GM18951 (cell line): ENCODE results near the gene GARIN3.

Source experiments
- POLR2A ChIP-seq: IDR thresholded peaks from 4 replicates; pipeline ENCODE4 v1.6.1; 2011; ENCODE audit warnings: mild to moderate bottlenecking; ENCODE audit not compliant: insufficient read length, insufficient read depth; ENCODE audit errors: extremely low read depth
- in situ Hi-C: fragments of 300-500 bp; cut with MboI; formaldehyde crosslinking; loops from one replicate; pipeline ENCODE4 v1.12.0; 2022; ENCODE audit warnings: low sequenced_read_pairs, mixed read lengths, inconsistent platforms; ENCODE audit not compliant: unreplicated experiment

Gene GARIN3

DNA sequence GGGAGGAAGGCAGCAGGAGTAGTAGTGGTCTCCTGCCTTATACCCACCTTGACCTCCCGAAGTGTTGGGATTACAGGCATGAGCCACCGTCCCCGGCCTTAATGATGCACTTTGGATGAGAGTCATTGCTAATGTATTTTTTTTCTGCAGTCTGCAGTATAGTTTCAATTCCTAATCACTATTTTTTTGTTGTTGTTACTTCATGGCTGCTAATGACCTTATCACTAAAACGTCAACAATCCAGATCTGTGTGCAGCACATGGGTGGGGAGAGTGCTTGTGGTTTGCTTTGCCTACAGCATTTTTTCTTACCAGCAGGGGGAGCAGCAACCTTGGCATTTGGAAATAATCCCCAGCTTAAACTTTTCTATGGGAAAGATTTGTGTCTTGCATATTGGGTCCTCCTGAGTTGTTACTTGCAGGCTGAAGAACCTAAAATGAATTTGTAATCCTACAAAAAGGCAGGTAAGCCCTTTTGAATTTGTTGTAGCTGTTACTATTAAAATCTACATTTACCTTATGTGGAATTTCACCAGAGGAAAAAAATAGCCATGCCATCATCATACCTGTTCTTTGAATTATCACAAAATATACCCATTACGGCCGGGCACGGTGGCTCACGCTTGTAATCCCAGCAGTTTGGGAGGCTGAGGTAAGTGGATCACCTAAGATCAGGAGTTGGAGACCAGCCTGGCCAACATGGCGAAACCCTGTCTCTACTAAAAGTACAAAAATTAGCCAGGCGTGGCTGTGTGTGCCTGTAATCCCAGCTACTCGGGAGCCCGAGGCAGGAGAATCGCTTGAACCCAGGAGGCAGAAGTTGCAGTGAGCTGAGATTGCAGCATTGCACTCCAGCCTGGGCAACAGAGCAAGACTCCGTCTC, 17.1 kb downstream of the GARIN3 start:
- in situ Hi-C loops = loop anchor here (5.0 to 25.0 kb wide), 3 partner anchors 103 to 487 kb away; no protein-coding TSS in a partner anchor
- TF ChIP-seq POLR2A = no peak

DNA sequence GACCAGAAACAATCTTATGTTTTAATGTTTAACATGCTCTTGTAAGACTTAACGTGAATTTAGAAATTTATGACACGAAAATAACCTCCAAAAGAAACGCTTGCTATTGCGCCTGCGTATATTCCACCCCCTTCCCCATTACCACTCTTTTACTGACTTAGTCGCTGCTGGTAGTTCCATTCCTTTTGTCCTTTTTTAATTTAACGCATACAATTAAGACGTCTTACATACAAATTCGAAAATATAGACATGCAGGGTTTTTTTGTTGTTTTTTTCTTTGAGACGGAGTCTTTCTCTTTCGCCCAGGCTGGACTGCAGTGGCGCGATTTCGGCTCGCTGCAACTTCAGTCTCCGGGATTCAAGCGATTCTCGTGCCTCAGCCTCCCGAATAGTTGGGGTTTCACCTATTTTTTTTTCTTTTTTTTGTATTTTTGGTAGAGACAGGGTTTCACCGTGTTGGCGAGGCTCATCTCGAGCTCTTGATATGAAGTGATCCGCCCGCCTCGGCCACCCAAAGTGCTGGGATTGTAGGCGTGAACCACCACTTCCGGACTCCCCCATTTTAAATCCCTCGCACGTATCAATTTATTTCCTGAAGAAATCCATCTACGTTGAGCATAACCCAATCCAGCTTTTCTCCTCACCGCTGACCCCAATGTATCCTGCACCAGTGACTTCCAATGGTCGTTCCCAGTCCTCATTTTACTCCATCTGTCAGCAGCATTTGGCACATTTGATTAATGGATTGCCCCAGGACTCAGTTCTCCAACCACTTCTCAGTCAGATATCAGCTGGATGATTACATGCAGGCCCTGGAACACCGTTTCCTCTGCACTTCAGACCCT, 22.7 kb downstream of the GARIN3 start:
- TF ChIP-seq POLR2A = no peak
- in situ Hi-C loops = loop anchor here (25.0 kb wide), 1 partner anchor 481 kb away; no protein-coding TSS in a partner anchor

DNA sequence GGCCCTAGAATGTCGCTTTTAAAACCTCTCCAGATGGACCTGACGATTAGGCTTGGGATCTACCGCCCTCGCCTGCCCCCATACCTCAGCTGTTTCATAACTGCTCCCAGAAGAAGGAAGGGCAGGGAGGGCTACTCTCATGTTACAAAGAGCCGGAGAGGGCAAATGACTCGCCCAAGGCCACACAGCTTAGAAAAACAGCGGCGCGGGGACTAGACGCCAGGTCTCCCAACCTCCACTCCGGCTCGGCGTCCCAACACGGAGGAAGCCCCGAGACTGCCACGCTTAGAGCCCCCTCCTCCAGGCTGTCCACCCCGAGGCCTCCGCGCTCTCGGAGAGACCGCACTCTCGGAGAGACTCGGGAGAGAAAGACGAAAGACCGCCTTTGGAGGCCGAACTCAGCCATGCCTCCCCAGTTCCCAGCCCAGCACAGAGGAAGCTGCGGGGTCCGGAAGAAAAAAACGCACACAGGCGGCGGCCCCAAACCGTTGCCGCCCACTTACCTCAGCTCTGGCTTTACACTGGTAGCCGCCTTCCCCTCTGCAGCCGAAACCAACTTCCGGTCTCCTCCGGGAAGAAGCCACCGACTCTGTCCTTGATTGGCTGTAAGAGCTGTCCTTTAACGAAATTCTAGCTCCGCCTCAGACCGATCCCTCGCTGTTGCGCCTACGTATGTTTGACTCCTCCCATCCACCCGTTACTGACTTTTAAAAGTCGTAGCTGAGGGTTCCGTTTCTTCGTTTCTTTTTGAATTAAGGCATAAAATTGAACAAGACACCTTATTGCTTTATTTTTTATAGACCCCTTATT, 23.5 kb downstream of the GARIN3 start, which contains the start of gene MED7:
Gene MED7 (minus strand): TSS at position 549 of the 810 bp plus-strand sequence. CDS start 3,434 bp downstream, outside the sequence.
- in situ Hi-C loops = loop anchor here (25.0 kb wide), 1 partner anchor 480 kb away; no protein-coding TSS in a partner anchor
- TF ChIP-seq POLR2A = peak; percentile 90

GRCh38 chr5:157137691-157138090, 28.4 kb downstream of the GARIN3 start:
- TF ChIP-seq POLR2A = no peak
- in situ Hi-C loops = loop anchor here (25.0 kb wide), 1 partner anchor 475 kb away; no protein-coding TSS in a partner anchor

- no peak for TF ChIP-seq POLR2A
- in situ Hi-C loops = loop anchor here (25.0 kb wide), 1 partner anchor 470 kb away; no protein-coding TSS in a partner anchor
These were observed 33.8 kb downstream of the GARIN3 start for GRCh38 chr5:157132281-157132612.

- no peak for TF ChIP-seq POLR2A
- in situ Hi-C loops = loop anchor here (25.0 kb wide), 1 partner anchor 469 kb away; no protein-coding TSS in a partner anchor
These were observed 35.1 kb downstream of the GARIN3 start for GRCh38 chr5:157130925-157131324.

GRCh38 chr5:157121709-157122108, 44.4 kb downstream of the GARIN3 start:
- TF ChIP-seq POLR2A = no peak
- in situ Hi-C loops = loop anchor here (10.0 kb wide), 1 partner anchor 187 kb away; no protein-coding TSS in a partner anchor

DNA sequence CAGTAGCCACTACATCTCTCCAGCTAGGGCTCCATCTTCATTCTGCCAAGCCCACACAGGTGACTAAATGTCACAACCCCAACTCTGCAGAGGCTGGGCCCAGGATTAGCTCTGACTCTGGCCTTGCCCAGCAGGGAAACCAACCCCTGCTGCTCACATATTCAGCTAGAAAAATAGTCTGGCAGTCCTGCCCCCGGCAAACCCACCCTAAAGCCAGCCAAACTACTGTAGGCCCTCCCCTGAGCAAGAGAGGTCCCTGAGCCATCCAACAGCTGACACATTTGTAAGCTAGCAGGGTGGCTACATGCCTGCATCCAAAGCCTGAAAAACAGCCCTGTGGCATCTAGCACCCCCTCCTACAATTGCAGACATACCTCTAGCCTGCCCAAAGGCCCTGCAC, 46.0 kb downstream of the GARIN3 start:
- in situ Hi-C loops = loop anchor here (10.0 kb wide), 1 partner anchor 185 kb away; no protein-coding TSS in a partner anchor
- no peak for TF ChIP-seq POLR2A

GRCh38 chr5:157116483-157116954, 49.5 kb downstream of the GARIN3 start:
- in situ Hi-C loops = no loop called here
- no peak for TF ChIP-seq POLR2A

- TF ChIP-seq POLR2A = no peak
- in situ Hi-C loops = no loop called here
These were observed 50.6 kb downstream of the GARIN3 start for GRCh38 chr5:157115502-157115901.

DNA sequence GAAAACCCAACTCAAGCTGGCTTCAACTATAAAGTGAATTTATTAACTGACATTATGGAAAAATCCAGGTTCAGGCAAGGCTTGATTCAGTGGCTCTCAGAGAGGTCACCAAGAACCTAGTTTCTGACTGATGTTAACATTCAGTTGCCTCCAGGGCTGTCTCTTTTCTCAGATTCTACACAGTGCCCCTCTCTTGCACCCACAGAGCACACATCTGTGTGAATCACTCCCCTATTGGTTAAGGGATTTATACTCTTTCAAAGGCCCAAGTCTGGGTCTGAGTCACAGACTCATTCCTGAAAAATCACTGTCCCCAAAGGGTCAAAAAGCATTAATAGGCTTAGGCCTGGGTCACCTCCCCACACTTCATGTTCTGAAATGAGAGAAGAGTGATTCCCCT, 51.1 kb downstream of the GARIN3 start:
- TF ChIP-seq POLR2A = no peak
- in situ Hi-C loops = no loop called here

DNA sequence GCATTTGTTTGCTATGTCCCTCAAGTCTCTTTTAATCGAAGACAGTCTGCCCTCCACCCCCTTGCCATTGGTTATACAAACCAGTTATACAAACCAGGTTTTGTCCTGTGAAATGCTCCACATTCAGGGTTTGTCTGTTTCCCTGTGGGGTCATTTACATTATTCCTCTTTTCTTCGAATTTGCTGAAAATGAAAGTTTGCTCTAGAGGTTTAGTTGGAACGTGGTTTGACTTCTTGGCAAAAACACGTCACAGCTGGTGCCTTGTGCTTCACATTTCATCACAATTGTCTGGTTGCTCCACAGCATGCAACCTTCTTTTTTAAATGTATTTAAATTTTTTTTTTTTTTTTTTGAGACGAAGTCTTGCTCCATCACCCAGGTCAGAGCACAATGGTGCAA, 53.1 kb downstream of the GARIN3 start:
- in situ Hi-C loops = no loop called here
- no peak for TF ChIP-seq POLR2A
